GM19438 (cell line): ENCODE measurements around the gene DOCK11.
"Not testable (repeated sequence)": the region's sequence is repeated elsewhere in the genome, so short reads cannot be mapped to it uniquely, and the experiment has no call there.

ENCODE experiments used
- ATAC-seq: cut with Tn5 transposase; IDR thresholded peaks from one replicate; pipeline ENCODE4 v1.9.1; 2021; ENCODE audit warnings: low read depth; ENCODE audit not compliant: unreplicated experiment

The DOCK11 gene

GRCh38 chrX:118677318-118677717 lies 181.7 kb downstream of the DOCK11 start:
- no peak for ATAC-seq

- no peak for ATAC-seq
Measured at GRCh38 chrX:118679290-118679689, 183.7 kb downstream of the DOCK11 start.

- ATAC-seq = no peak
Measured at GRCh38 chrX:118682258-118683014, 186.8 kb downstream of the DOCK11 start.

GRCh38 chrX:118685393-118685792 lies 189.8 kb downstream of the DOCK11 start:
- ATAC-seq = no peak

GRCh38 chrX:118688935-118689334 lies 193.3 kb downstream of the DOCK11 start:
- no peak for ATAC-seq

- ATAC-seq = no peak
Measured at GRCh38 chrX:118693843-118694242, 198.2 kb downstream of the DOCK11 start.

GRCh38 chrX:118694638-118695037 lies 199.0 kb downstream of the DOCK11 start:
- no peak for ATAC-seq

GRCh38 chrX:118698516-118699170 lies 203.0 kb downstream of the DOCK11 start:
- no peak for ATAC-seq

- ATAC-seq = no peak
Measured at GRCh38 chrX:118702741-118703140, 207.1 kb downstream of the DOCK11 start.

GRCh38 chrX:118706681-118707080 lies 211.1 kb downstream of the DOCK11 start:
- no peak for ATAC-seq

GRCh38 chrX:118714521-118714920 lies 218.9 kb downstream of the DOCK11 start:
- ATAC-seq = no peak

GRCh38 chrX:118715917-118716316 lies 220.3 kb downstream of the DOCK11 start:
- not testable (repeated sequence) for ATAC-seq

GRCh38 chrX:118716833-118717232 lies 221.2 kb downstream of the DOCK11 start:
- ATAC-seq = not testable (repeated sequence)

GRCh38 chrX:118717678-118718391 lies 222.2 kb downstream of the DOCK11 start:
- ATAC-seq = no peak

GRCh38 chrX:118718737-118719136 lies 223.1 kb downstream of the DOCK11 start:
- no peak for ATAC-seq

- no peak for ATAC-seq
Measured at GRCh38 chrX:118720058-118720707, 224.6 kb downstream of the DOCK11 start.

GRCh38 chrX:118723376-118723775 lies 227.8 kb downstream of the DOCK11 start:
- no peak for ATAC-seq

- ATAC-seq = no peak
Measured at GRCh38 chrX:118724365-118724764, 228.8 kb downstream of the DOCK11 start.

GRCh38 chrX:118724775-118725174 lies 229.2 kb downstream of the DOCK11 start:
- ATAC-seq = no peak

GRCh38 chrX:118726396-118726795 lies 230.8 kb downstream of the DOCK11 start:
- ATAC-seq = no peak
